Measurements from ENCODE around the gene NACC1. TPM values are rescaled to one million over a fixed set of nuclear protein-coding genes. Genes with fewer than 3 reads are reported as not detected.

NACC1 gene
- total and polyA plus RNA-seq, 2 of the 13 experiments (the other 11 are each of a cell fraction or from before 2014, with no cell fraction given) = 31.8 to 42.3 TPM

GRCh38 chr19:13086341-13086740 lies 31.7 kb upstream of the NACC1 start:
- Histone ChIP-seq H3K4me2 (ENCODE audit: low read depth, low read length) (no peak overlapping the region), H4K20me1 (ENCODE audit: insufficient read depth, low read length) (no peaks in the 10 kb centered on the region), H3K27me3 (ENCODE audit: control insufficient read depth in 1 of 2, insufficient read depth in 2 of 2, low read length in 2 of 2) (no peaks in the 10 kb centered on the region), H3K4me1 (ENCODE audit: insufficient read depth, low read length) (peaks cover 19% of the 10 kb centered on the region), H3K79me2 (ENCODE audit: insufficient read depth, low read length) (no peaks in the 10 kb centered on the region), H3K9me3 (ENCODE audit: low read length) (no peaks in the 10 kb centered on the region), H2AFZ (ENCODE audit: low read length) (no peak overlapping the region), H3K9ac (ENCODE audit: insufficient read depth, low read depth, low read length) (no peak overlapping the region), H3K27ac (ENCODE audit: extremely low read length, insufficient read depth, low read length) (no peak overlapping the region), H3K36me3 (replicated peaks in 1 of 2; ENCODE audit: control insufficient read depth in 1 of 2, insufficient read depth in 2 of 2, low read length in 2 of 2) (peaks cover 5 to 28% of the 10 kb centered on the region in 2 experiments; a peak in 4 of 5 replicates), H3K4me3 (replicated peaks in 1 of 3; ENCODE audit: insufficient read depth in 1 of 3, low read depth in 2 of 3, low read length in 3 of 3) (no peak overlapping the region)
- no peak for TF ChIP-seq SSRP1 (CRISPR knock-in tag; IDR thresholded peaks at IDR 0.05)
- FAIRE-seq (no peak), ATAC-seq (no peak), DNase-seq (ENCODE audit: low spot score) (no peak)
- intact Hi-C loops (cut with micrococcal nuclease; ENCODE audit: unreplicated experiment) = no loop called here
- ChIA-PET CTCF (ENCODE audit: low intra/inter-chr PET ratio, low total read pairs) (no interaction called here), POLR2A (no interaction called here)
- 100% methylated on average over 2 of the region's 2 CpGs for WGBS (ENCODE audit: low lambda C conversion rate)
- in situ Hi-C loops (cut with HindIII; ENCODE audit: extremely low pct_ligation_motif_present, low pct_unique_long_range_greater_than_20kb) = no loop called here
- TSS peak; percentile 11 for BruUV-seq (replicated peaks)

- Histone ChIP-seq H3K79me2 (ENCODE audit: insufficient read depth, low read length) (no peaks in the 10 kb centered on the region), H2AFZ (ENCODE audit: low read length) (no peak overlapping the region), H4K20me1 (ENCODE audit: insufficient read depth, low read length) (no peaks in the 10 kb centered on the region), H3K4me2 (ENCODE audit: low read depth, low read length) (no peak overlapping the region), H3K27ac (ENCODE audit: extremely low read length, insufficient read depth, low read length) (no peak overlapping the region), H3K4me1 (ENCODE audit: insufficient read depth, low read length) (peaks cover 14% of the 10 kb centered on the region), H3K36me3 (replicated peaks in 1 of 2; ENCODE audit: control insufficient read depth in 1 of 2, insufficient read depth in 2 of 2, low read length in 2 of 2) (peaks cover 5 to 28% of the 10 kb centered on the region in 2 experiments; a peak in 4 of 5 replicates), H3K4me3 (replicated peaks in 1 of 3; ENCODE audit: insufficient read depth in 1 of 3, low read depth in 2 of 3, low read length in 3 of 3) (no peak overlapping the region), H3K9ac (ENCODE audit: insufficient read depth, low read depth, low read length) (no peak overlapping the region), H3K27me3 (ENCODE audit: control insufficient read depth in 1 of 2, insufficient read depth in 2 of 2, low read length in 2 of 2) (no peaks in the 10 kb centered on the region), H3K9me3 (ENCODE audit: low read length) (no peaks in the 10 kb centered on the region)
- POLR2A ChIA-PET = no interaction called here
- DNase-seq (ENCODE audit: low spot score) (no peak), ATAC-seq (no peak), FAIRE-seq (no peak)
- CTCF ChIA-PET (ENCODE audit: low intra/inter-chr PET ratio, low total read pairs) = no interaction called here
- in situ Hi-C loops (cut with HindIII; ENCODE audit: extremely low pct_ligation_motif_present, low pct_unique_long_range_greater_than_20kb) (no loop called here), intact Hi-C loops (cut with micrococcal nuclease; ENCODE audit: unreplicated experiment) (no loop called here)
- TF ChIP-seq THAP8 (CRISPR knock-in tag; IDR thresholded peaks at IDR 0.05; ENCODE audit: borderline replicate concordance) (no peak), ARNT2 (CRISPR knock-in tag; IDR thresholded peaks at IDR 0.05; ENCODE audit: low read depth) (no peak), HMGXB3 (CRISPR knock-in tag; IDR thresholded peaks at IDR 0.05; ENCODE audit: borderline replicate concordance) (no peak), FOXK2 (IDR thresholded peaks at IDR 0.05) (no peak), ZNF484 (CRISPR knock-in tag; IDR thresholded peaks at IDR 0.05; ENCODE audit: borderline replicate concordance, low read depth) (no peak), E2F1 (CRISPR knock-in tag; IDR thresholded peaks at IDR 0.05) (no peak)
- no TSS peak for BruUV-seq (replicated peaks)
- 98% methylated on average over 7 of the region's 12 CpGs for WGBS (ENCODE audit: low lambda C conversion rate)
Observed at GRCh38 chr19:13087295-13087694, 30.8 kb upstream of the NACC1 start.

Measured in HepG2 (cell line).